ENCODE data around the gene SCUBE1. TPM values are rescaled to one million over a fixed set of nuclear protein-coding genes. Genes with fewer than 3 reads are reported as not detected.

SCUBE1 gene
- total and polyA plus RNA-seq, 3 donors from 2014 or later: 11.0 to 28.9 (median 23.5) TPM

- Histone ChIP-seq H3K27ac (no peak overlapping the region), H3K36me3 (ENCODE audit: low read depth, missing control alignments) (no peaks in the 10 kb centered on the region), H3K4me1 (peaks cover 31% of the 10 kb centered on the region), H3K9me3 (no peaks in the 10 kb centered on the region), H3K27me3 (no peaks in the 10 kb centered on the region), H3K4me3 (no peak overlapping the region)
- no peak for TF ChIP-seq POLR2A (IDR thresholded peaks at IDR 0.05)
- peak; percentile 74 to 91 (median 77) for TF ChIP-seq CTCF (IDR thresholded peaks at IDR 0.05)
- 37 to 55% methylated on average over 13 to 23 of the region's 23 CpGs for WGBS, 2 donors
- intact Hi-C loops (cut with DNase I; ENCODE audit: low total_unique reads): loop anchor here (10.0 kb wide), 1 partner anchor 154 kb away; no protein-coding TSS in a partner anchor
- DNase-seq: peak; percentile 75
Measured at GRCh38 chr22:43230971-43231723, 112.0 kb downstream of the SCUBE1 start.

GRCh38 chr22:43230571-43230970 lies 112.6 kb downstream of the SCUBE1 start:
- Histone ChIP-seq H3K27me3 (no peaks in the 10 kb centered on the region), H3K4me3 (no peak overlapping the region), H3K36me3 (ENCODE audit: low read depth, missing control alignments) (no peaks in the 10 kb centered on the region), H3K9me3 (no peaks in the 10 kb centered on the region), H3K27ac (no peak overlapping the region), H3K4me1 (peaks cover 27% of the 10 kb centered on the region)
- intact Hi-C loops (cut with DNase I; ENCODE audit: low total_unique reads): loop anchor here (10.0 kb wide), 1 partner anchor 154 kb away; no protein-coding TSS in a partner anchor
- TF ChIP-seq CTCF (IDR thresholded peaks at IDR 0.05) (no peak), POLR2A (IDR thresholded peaks at IDR 0.05) (no peak)
- WGBS, 2 donors: 50 to 68% methylated on average over 1 to 9 of the region's 9 CpGs
- DNase-seq: no peak

- intact Hi-C loops (cut with DNase I; ENCODE audit: low total_unique reads): no loop called here
- Histone ChIP-seq H3K4me1 (peaks cover 18% of the 10 kb centered on the region), H3K9me3 (no peaks in the 10 kb centered on the region), H3K27me3 (no peaks in the 10 kb centered on the region), H3K4me3 (no peak overlapping the region), H3K27ac (no peak overlapping the region), H3K36me3 (ENCODE audit: low read depth, missing control alignments) (no peaks in the 10 kb centered on the region)
- TF ChIP-seq POLR2A (IDR thresholded peaks at IDR 0.05): no peak
- TF ChIP-seq CTCF (IDR thresholded peaks at IDR 0.05): no peak
- 88 to 93% methylated on average over 5 to 19 of the region's 19 CpGs for WGBS, 2 donors
- no peak for DNase-seq
Measured at GRCh38 chr22:43228863-43229262, 114.3 kb downstream of the SCUBE1 start.

- Histone ChIP-seq H3K9me3 (no peaks in the 10 kb centered on the region), H3K4me3 (no peak overlapping the region), H3K27me3 (no peaks in the 10 kb centered on the region), H3K36me3 (ENCODE audit: low read depth, missing control alignments) (no peaks in the 10 kb centered on the region), H3K27ac (no peak overlapping the region), H3K4me1 (peaks cover 18% of the 10 kb centered on the region)
- 83 to 92% methylated on average over 7 to 8 of the region's 8 CpGs for WGBS, 2 donors
- peak in 2 of 3 experiments; percentile 32 to 42 for TF ChIP-seq CTCF (IDR thresholded peaks at IDR 0.05)
- TF ChIP-seq POLR2A (IDR thresholded peaks at IDR 0.05): no peak
- intact Hi-C loops (cut with DNase I; ENCODE audit: low total_unique reads): no loop called here
- DNase-seq: peak; percentile 77
Measured at GRCh38 chr22:43228330-43228729, 114.8 kb downstream of the SCUBE1 start.

- intact Hi-C loops (cut with DNase I; ENCODE audit: low total_unique reads): no loop called here
- H3K4me1 ChIP-seq: peaks cover 28% of the 10 kb centered on the region
- no peaks in the 10 kb centered on the region for H3K27me3 ChIP-seq
- TF ChIP-seq CTCF (IDR thresholded peaks at IDR 0.05) (no peak), POLR2A (IDR thresholded peaks at IDR 0.05) (no peak)
- no peak overlapping the region for H3K4me3 ChIP-seq
- H3K36me3 ChIP-seq (ENCODE audit: low read depth, missing control alignments): no peaks in the 10 kb centered on the region
- no peaks in the 10 kb centered on the region for H3K9me3 ChIP-seq
- WGBS, 2 donors: 55 to 73% methylated on average over 4 to 16 of the region's 17 CpGs
- H3K27ac ChIP-seq: no peak overlapping the region
- DNase-seq: no peak
Measured at GRCh38 chr22:43227239-43227630, 115.9 kb downstream of the SCUBE1 start.
